CD14-positive monocyte (primary cell): ENCODE data around the gene ATP1B2. TPM values are rescaled to one million over a fixed set of nuclear protein-coding genes. Genes with fewer than 3 reads are reported as not detected.
A peak's percentile ranks its signal among the peaks of the same experiment; 100 is the strongest.

Experiments
- DNase-seq, 3 donors: peaks; one replicate each; pipeline ENCODE4 v3.0.0-alpha.2; 2011 to 2022
- H2AFZ ChIP-seq: 2 replicates; pipeline ENCODE4 v1.6.0; 2012; ENCODE audit warnings: mild to moderate bottlenecking, low read depth, low read length, inconsistent platforms; ENCODE audit not compliant: insufficient read depth, poor library complexity, severe bottlenecking
- H3K27ac ChIP-seq, 2 donors: 1 replicate in 1 of 2; 2 replicates in 1 of 2; pipeline ENCODE4 v1.5.1; 2012 to 2013; ENCODE audit warnings: low read length in 2 of 2, control low read depth in 1 of 2, inconsistent platforms in 1 of 2, low read depth in 1 of 2, mild to moderate bottlenecking in 1 of 2
- H3K27me3 ChIP-seq, 2 donors: one replicate each; pipeline versions ENCODE4 v1.6.0 to v1.6.1; 2011 to 2013; ENCODE audit warnings: low read length in 2 of 2; ENCODE audit not compliant: control insufficient read depth in 2 of 2, insufficient read depth in 2 of 2
- H3K36me3 ChIP-seq, 2 donors: replicated peaks in 1 of 2; 1 replicate in 1 of 2; 2 replicates in 1 of 2; pipeline versions ENCODE4 v1.5.1 to v1.6.1; 2012 to 2013; ENCODE audit warnings: low read length in 2 of 2, control low read depth in 1 of 2, inconsistent platforms in 1 of 2, mild to moderate bottlenecking in 1 of 2; ENCODE audit not compliant: insufficient read depth in 2 of 2, control insufficient read depth in 1 of 2
- H3K4me1 ChIP-seq, 2 donors: 1 replicate in 1 of 2; 2 replicates in 1 of 2; pipeline versions ENCODE4 v1.5.1 to v1.6.1; 2012 to 2013; ENCODE audit warnings: low read length in 2 of 2, control low read depth in 1 of 2, inconsistent platforms in 1 of 2, mild to moderate bottlenecking in 1 of 2, moderate library complexity in 1 of 2; ENCODE audit not compliant: insufficient read depth in 2 of 2, control insufficient read depth in 1 of 2
- H3K4me2 ChIP-seq: replicated peaks from 2 replicates; pipeline ENCODE3; 2012; ENCODE audit warnings: low read length, moderate library complexity, mild to moderate bottlenecking; ENCODE audit not compliant: poor library complexity, severe bottlenecking; ENCODE audit errors: extremely low read depth
- H3K4me3 ChIP-seq, 3 experiments: fragments of 200-600 bp in 1 of 3; sonication (generic) in 1 of 3; replicated peaks in 1 of 3; 1 replicate in 2 of 3; 2 replicates in 1 of 3; pipeline ENCODE4 v1.5.1; 2011 to 2013; ENCODE audit warnings: low read length in 3 of 3, mild to moderate bottlenecking in 3 of 3, control low read depth in 2 of 3, low read depth in 2 of 3, inconsistent platforms in 1 of 3, moderate library complexity in 1 of 3
- H3K79me2 ChIP-seq: 2 replicates; pipeline ENCODE4 v1.6.0; 2012; ENCODE audit warnings: mild to moderate bottlenecking, control low read depth, inconsistent platforms, low read length, moderate library complexity; ENCODE audit not compliant: insufficient read depth
- H3K9ac ChIP-seq: 2 replicates; pipeline ENCODE4 v1.6.0; 2017; ENCODE audit warnings: low read length, mild to moderate bottlenecking; ENCODE audit not compliant: insufficient read depth, poor library complexity, severe bottlenecking
- H3K9me3 ChIP-seq, 2 donors: replicated peaks in 1 of 2; 1 replicate in 1 of 2; 2 replicates in 1 of 2; pipeline versions ENCODE4 v1.5.1 to v1.6.1; 2012 to 2013; ENCODE audit warnings: low read length in 2 of 2, control low read depth in 1 of 2; ENCODE audit not compliant: control insufficient read depth in 1 of 2, insufficient read depth in 1 of 2
- H4K20me1 ChIP-seq: 2 replicates; pipeline ENCODE4 v1.6.0; 2012; ENCODE audit warnings: mild to moderate bottlenecking, low read length, control low read depth, moderate library complexity; ENCODE audit not compliant: insufficient read depth
- H3K27ac Mint-ChIP-seq, 7 donors: one replicate each; pipeline ENCODE4 v1.8.0; 2020; ENCODE audit warnings: mild to moderate bottlenecking in 7 of 7, mixed read lengths in 7 of 7, moderate library complexity in 6 of 7, inconsistent platforms in 2 of 7
- H3K27me3 Mint-ChIP-seq, 3 donors: one replicate each; pipeline ENCODE4 v1.8.0; 2021 to 2022; ENCODE audit warnings: low read depth in 3 of 3, mild to moderate bottlenecking in 3 of 3, mixed read lengths in 3 of 3, moderate library complexity in 3 of 3, inconsistent platforms in 1 of 3
- H3K36me3 Mint-ChIP-seq, 2 donors: one replicate each; pipeline ENCODE4 v1.8.0; 2020; ENCODE audit warnings: mixed read lengths in 2 of 2, inconsistent platforms in 1 of 2, mild to moderate bottlenecking in 1 of 2
- H3K4me1 Mint-ChIP-seq: one replicate; pipeline ENCODE4 v1.8.0; 2020; ENCODE audit warnings: mild to moderate bottlenecking, mixed read lengths
- H3K4me3 Mint-ChIP-seq, 2 donors: one replicate each; pipeline ENCODE4 v1.8.0; 2020; ENCODE audit warnings: mild to moderate bottlenecking in 2 of 2, mixed read lengths in 2 of 2, moderate library complexity in 1 of 2
- H3K9me3 Mint-ChIP-seq, 7 donors: one replicate each; pipeline ENCODE4 v1.8.0; 2020 to 2022; ENCODE audit warnings: mixed read lengths in 7 of 7, mild to moderate bottlenecking in 6 of 7, moderate library complexity in 6 of 7, inconsistent platforms in 2 of 7
- CTCF ChIP-seq: fragments of 200-600 bp; IDR thresholded peaks from one replicate; pipeline ENCODE4 v1.8.0; 2022; ENCODE audit warnings: antibody characterized with exemption, mild to moderate bottlenecking
- WGBS: methylation state at CpG from one replicate; pipeline ENCODE4 v1.1.5; 2013; ENCODE audit warnings: missing lambda C conversion rate; ENCODE audit not compliant: insufficient coverage; 5-methylcytosine and 5-hydroxymethylcytosine counted together
- intact Hi-C, 2 donors: fragments of 100-400 bp; cut with micrococcal nuclease; formaldehyde crosslinking; loops; one replicate each; pipeline versions ENCODE4 v1.15.0 to v1.15.1; 2023
- polyA plus RNA-seq, 3 donors: library from polyadenylated mRNA; depleted of rRNA in 1 of 3; unstranded in 2 of 3; stranded (reverse) in 1 of 3; fragments of 300-500 nt in 2 of 3; fragments of >200 nt in 1 of 3; fragmentation: Illumina TruSeq in 2 of 3; gene quantifications; 1 replicate in 2 of 3; 2 replicates in 1 of 3; pipeline ENCODE4 v1.2.3, GENCODE V29; 2012 to 2021

Gene ATP1B2
- polyA plus RNA-seq, 3 donors: 0.07 TPM; not detected in 2

- H4K20me1 ChIP-seq: no peaks in the 10 kb centered on the region
- peak within 1 kb of the TSS; percentile 93 for H3K9ac ChIP-seq
- intact Hi-C loops: loop anchor here (5.0 kb wide), 1 partner anchor 60 kb away; the partner anchor contains the start of genes TP53 (in 2 of the 2) and WRAP53 (in 2 of the 2)
- H3K27ac ChIP-seq: peak within 1 kb of the TSS; percentile 87 to 94
- H3K79me2 ChIP-seq: peaks cover 13% of the 10 kb centered on the region
- Mint-ChIP-seq H3K9me3 (peaks cover 0 to 3% (median 0%) of the 10 kb centered on the region in 7 donors), H3K27ac (peak within 1 kb of the TSS; percentile 93 to 97 (median 95)), H3K27me3 (no peaks in the 10 kb centered on the region), H3K36me3 (peaks cover 3 to 14% of the 10 kb centered on the region in 2 donors), H3K4me1 (peaks cover 18% of the 10 kb centered on the region), H3K4me3 (peak within 1 kb of the TSS; percentile 92 to 93)
- peak within 1 kb of the TSS; percentile 97 for H3K4me2 ChIP-seq
- H3K4me1 ChIP-seq: peaks cover 20 to 22% of the 10 kb centered on the region in 2 donors
- no peaks in the 10 kb centered on the region for H3K36me3 ChIP-seq
- no peaks in the 10 kb centered on the region for H3K9me3 ChIP-seq
- 0% methylated on average over 47 of the region's 54 CpGs for WGBS
- H2AFZ ChIP-seq: peak within 1 kb of the TSS; percentile 66
- H3K27me3 ChIP-seq: no peaks in the 10 kb centered on the region
- peak within 1 kb of the TSS; percentile 69 to 97 (median 80) for H3K4me3 ChIP-seq
- no peak for TF ChIP-seq CTCF
- peak; percentile 88 to 92 (median 92) for DNase-seq
Measured at GRCh38 chr17:7627250-7628121, 23.2 kb upstream of the ATP1B2 start, which contains the start of gene SAT2. Gene SAT2, minus strand, starts transcription at chr17:7627821. Its CDS starts 186 bp downstream, at chr17:7627635.

- Histone ChIP-seq H3K4me1 (peaks cover 23 to 26% of the 10 kb centered on the region in 2 donors), H4K20me1 (no peaks in the 10 kb centered on the region), H3K4me2 (no peak within 1 kb of the TSS), H3K27me3 (no peaks in the 10 kb centered on the region), H2AFZ (no peak within 1 kb of the TSS), H3K79me2 (peaks cover 13% of the 10 kb centered on the region), H3K9me3 (no peaks in the 10 kb centered on the region), H3K27ac (no peak within 1 kb of the TSS), H3K36me3 (no peaks in the 10 kb centered on the region), H3K4me3 (no peak within 1 kb of the TSS), H3K9ac (no peak within 1 kb of the TSS)
- no peak for TF ChIP-seq CTCF
- Mint-ChIP-seq H3K4me3 (no peak within 1 kb of the TSS), H3K36me3 (peaks cover 3 to 11% of the 10 kb centered on the region in 2 donors), H3K27me3 (peaks cover 1 to 3% (median 2%) of the 10 kb centered on the region in 3 donors), H3K9me3 (peaks cover 0 to 3% (median 0%) of the 10 kb centered on the region in 7 donors), H3K4me1 (peaks cover 25% of the 10 kb centered on the region), H3K27ac (peak within 1 kb of the TSS in 4 of 7 donors; percentile 12 to 29 (median 14))
- DNase-seq: no peak
- intact Hi-C loops: loop anchor here (5.0 kb wide), 1 partner anchor 57 kb away; the partner anchor contains the start of genes TP53 (in 2 of the 2) and WRAP53 (in 2 of the 2)
- WGBS: 95% methylated on average over 8 of the region's 13 CpGs
Measured at GRCh38 chr17:7629939-7630571, 20.7 kb upstream of the ATP1B2 start, which contains the start of gene SHBG. Gene SHBG, plus strand, starts transcription at chr17:7630135. Its CDS starts 38 bp downstream, at chr17:7630173.
